ENCODE data around the gene SLCO2A1.

The SLCO2A1 gene

DNA sequence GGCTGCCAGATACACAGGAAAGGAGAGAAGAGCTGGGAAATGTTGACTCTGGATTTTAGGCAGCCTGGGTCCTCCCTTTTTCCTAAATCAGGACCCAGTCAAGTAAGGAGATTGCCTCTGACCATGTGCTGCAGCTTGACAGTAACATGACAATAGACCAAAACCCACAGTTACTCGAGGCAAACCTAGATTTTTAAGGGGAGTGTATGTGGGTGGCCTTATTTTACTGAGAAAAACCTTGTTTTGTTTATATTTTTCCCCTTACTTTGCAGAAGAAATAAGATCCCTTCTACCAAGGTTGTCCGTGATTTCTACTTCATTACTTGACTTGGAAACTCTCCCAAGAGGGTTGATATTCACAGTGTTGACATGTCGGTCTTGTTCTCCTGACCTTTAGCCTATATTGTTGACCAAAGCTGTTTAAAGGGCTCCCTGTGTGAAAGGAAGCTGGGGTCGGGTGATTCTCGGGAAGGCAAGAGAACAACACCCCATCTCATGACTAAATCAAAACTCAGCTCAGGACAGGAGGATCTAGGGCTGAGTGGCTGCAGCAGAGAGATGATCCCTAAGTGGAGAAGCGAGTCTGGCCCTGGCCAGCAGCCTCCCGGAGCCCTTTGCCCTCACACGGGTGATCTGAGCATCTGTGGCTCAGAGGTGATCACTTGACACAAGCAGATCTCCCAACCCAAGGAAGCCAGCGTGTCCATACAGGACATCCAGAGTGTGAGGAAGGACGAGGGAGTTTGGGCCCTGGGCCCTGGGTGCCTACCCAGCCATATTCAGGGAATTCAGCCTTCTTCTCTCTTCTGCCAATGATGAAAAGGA, 31.0 kb upstream of the SLCO2A1 start:
- no peak for DNase-seq

GRCh38 chr3:134059671-134060560, 30.2 kb upstream of the SLCO2A1 start:
- DNase-seq, result no peak

DNA sequence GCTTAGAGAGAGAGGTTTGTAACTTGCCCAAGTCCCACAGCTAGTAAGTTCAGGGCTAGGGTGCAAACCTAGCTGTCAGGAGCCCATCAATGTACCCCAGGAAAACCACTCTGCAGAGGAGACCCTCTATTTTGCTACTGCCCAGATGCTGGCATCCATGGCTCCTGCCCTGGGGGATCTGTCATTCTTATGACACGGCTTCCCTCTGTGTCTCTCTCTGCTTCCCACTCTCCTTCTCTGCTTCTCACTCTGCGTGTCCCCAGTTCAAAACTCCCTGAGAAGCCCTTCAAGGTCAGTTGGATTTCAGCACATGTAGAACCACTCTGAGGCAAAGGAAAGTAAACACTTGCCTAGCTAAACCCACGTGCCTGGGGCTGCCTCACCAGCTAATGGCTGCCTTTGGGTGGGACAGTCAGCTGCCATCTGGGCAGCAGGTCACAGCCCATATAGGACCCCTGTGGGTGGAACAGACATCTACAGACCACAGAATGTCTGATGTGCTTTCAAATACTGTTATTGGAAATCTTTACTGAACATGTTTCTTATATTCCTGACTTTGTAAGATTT, 29.4 kb upstream of the SLCO2A1 start:
- DNase-seq, result no peak

DNA sequence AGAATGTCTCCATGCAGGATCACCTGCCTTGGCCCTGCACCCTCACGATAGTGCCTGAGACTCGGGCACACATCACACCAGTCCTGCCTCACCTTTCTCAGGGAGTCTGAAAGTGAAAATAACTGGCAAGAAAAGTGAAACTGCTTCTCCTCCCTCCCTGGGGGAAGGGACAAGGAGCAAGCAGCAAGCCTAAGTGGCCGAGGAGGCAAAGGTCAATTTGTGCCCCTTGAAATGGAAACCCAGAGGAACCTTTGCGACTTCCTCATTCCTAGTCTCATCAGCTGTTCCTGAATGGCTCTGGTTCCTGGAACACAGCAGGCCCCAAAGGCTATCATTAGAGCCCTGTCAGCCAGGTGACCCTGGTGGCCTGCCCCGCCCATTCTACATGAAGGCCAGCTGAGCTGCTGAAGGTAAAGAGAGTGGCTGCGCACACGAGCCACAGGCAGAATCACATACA, 28.0 kb upstream of the SLCO2A1 start:
- DNase-seq, result no peak

- no peak for DNase-seq
These were observed 27.4 kb upstream of the SLCO2A1 start for GRCh38 chr3:134057006-134057653.

DNA sequence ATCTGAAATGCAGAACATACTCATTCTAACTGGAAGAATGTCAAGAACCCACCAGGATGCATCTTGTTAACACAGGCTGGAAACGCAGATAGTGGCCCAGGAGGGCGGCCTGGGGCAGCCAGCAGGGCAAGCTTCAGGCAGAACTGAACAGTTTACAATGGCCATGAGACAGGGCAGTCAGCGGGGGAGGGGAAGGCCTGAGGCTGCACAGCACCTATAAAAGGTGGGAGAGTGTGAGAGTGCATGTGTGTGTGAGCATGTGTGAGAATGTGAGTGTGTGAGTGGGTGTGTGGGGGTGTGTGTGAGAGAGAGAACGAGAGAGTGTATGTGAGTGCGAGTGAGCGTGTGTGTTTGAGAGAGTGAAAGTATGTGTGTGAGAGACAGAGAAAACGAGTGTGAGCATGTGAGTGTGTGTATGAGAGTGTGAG, 26.8 kb upstream of the SLCO2A1 start:
- no peak for DNase-seq

GRCh38 chr3:134055661-134056060, 25.9 kb upstream of the SLCO2A1 start:
- no peak for DNase-seq

DNA sequence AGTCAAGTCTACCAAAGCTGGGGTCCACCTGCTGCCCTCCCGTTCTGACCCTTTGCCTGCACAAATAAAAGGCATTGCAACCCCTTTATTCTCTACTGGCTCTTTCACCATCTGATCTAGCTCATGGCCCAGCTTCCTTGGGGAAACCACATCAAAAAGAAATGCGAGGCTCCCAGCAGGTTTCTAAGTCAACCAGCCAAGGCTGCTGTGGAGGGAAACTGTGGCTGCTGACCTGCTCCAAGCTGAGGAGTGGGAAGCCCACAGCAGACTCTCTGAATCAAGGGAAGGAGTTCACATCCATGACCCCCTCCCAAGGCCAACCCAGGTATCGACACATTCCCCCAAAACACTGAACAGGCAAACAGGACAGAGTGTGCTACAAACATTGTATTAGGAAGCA, 25.2 kb upstream of the SLCO2A1 start:
- DNase-seq, result no peak

DNA sequence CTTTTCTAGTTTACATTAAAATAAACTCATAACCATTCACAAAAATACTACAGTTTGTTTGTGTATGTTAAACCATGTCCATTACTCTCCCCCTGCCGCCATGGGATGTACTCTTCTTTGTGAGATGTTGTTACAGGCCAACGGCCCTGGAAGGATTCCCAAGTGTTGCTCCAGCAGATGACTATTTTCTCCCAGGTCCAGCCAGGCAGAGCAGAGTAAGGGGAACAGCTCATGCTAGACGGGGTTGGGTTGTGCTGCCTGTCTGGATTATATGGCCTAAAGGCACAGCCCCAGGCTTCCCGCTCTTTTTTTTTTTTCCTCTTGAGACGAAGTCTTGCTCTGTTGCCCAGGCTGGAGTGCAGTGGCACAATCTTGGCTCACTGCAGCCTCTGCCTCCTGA, 24.5 kb upstream of the SLCO2A1 start:
- DNase-seq, result no peak

DNA sequence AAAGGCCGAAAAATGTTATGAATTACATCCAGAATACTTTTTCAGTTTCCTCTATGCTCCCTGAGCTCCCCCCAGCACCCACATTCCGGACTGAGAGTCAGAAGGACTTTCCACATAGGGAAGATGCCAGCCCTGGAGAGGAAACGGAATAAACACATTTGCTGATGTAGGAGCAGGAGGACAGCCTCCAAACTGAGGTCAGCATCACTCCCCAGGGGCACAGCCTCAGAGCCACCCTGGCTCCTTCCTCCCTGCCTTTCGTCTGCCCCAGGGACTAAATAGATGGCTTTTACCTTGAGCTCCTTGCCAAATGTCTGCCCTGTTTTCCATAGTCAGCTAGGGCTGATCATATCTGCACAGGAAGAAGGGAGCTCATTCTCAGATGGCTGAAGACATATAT, 22.6 kb upstream of the SLCO2A1 start:
- no peak for DNase-seq

- DNase-seq, result no peak
These were observed 20.0 kb upstream of the SLCO2A1 start for GRCh38 chr3:134049676-134050075.

GRCh38 chr3:134048278-134048996, 18.7 kb upstream of the SLCO2A1 start:
- no peak for DNase-seq

- DNase-seq, result no peak
These were observed 14.7 kb upstream of the SLCO2A1 start for GRCh38 chr3:134044459-134044858.

GRCh38 chr3:134040066-134040465, 10.3 kb upstream of the SLCO2A1 start:
- DNase-seq, result no peak

DNA sequence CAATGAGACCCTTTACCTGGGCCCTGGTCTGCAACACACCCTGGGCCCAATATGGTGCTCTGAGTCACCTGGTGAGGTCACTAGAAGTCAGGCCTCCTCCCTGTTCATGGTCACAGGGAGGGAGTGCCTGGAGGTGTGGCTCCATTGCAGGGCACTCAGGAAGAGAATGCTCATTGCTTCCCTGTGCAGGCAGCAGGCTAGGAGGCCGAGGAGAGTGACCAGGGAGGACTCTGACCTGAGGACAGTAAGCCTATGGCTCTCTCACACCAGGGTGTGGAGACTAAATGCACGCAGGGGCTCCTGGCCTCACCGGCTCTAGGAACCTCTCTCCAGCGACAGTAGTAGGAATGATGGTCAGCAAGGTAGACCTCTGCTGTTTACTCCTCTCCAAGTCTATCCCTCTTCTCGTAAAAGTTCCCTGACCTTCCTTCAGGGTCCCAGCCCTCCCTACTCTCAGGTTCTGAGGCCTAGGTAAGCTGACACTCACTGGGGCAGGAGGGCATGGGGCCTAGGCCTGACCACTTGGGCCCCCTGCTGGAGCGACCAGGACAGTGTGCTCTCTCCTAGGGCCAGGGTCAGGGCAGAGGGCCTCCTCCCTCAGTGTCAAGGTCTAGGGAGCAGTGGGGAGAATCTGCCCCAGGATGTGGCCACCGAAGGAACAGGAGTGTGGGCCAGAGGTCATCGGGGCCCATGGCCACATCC, 9.6 kb upstream of the SLCO2A1 start:
- no peak for DNase-seq

DNA sequence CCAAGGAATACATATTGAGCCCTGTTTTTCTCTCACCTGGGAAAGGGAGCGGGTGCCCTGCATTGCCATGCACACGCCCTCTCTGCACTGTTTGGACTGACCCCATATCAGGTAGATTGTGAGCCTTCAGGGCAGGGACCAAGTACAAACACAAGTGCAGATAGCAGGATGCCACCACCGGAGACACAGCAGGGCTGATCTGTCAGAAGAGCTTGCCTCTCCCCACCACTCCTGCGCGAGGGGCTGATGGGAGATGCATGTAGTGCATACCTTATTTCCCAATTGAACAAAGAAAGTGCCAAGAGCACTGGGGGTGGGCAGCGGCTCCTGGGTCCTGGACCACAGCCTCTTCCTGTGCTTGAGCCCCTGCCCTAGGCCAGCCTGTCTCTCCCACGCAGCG, 9.0 kb upstream of the SLCO2A1 start:
- DNase-seq, result no peak

GRCh38 chr3:134038071-134038491, 8.4 kb upstream of the SLCO2A1 start:
- DNase-seq, result no peak

- DNase-seq, result no peak
These were observed 7.4 kb upstream of the SLCO2A1 start for GRCh38 chr3:134037168-134037567.

DNA sequence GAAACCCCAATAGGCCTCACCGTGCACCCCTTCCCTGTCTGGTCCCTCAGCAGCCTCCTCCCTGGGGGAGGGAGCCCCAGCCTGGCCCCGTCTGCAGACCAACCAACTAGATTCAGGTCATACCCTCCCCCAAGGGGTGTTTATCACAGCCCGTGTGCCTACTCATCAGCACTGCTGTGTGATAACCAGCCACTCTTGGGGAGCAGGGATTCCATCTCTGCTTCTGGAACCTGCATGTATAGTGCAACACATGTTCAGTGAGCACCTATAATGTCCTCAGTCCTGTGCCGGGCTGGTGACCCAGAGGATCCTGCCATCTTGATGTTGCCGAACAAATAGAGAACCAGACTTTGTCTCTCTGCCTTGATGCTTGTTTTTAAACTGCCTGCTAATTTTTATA, 6.6 kb upstream of the SLCO2A1 start:
- DNase-seq, result no peak

- no peak for DNase-seq
These were observed 6.1 kb upstream of the SLCO2A1 start for GRCh38 chr3:134035836-134036235.

DNA sequence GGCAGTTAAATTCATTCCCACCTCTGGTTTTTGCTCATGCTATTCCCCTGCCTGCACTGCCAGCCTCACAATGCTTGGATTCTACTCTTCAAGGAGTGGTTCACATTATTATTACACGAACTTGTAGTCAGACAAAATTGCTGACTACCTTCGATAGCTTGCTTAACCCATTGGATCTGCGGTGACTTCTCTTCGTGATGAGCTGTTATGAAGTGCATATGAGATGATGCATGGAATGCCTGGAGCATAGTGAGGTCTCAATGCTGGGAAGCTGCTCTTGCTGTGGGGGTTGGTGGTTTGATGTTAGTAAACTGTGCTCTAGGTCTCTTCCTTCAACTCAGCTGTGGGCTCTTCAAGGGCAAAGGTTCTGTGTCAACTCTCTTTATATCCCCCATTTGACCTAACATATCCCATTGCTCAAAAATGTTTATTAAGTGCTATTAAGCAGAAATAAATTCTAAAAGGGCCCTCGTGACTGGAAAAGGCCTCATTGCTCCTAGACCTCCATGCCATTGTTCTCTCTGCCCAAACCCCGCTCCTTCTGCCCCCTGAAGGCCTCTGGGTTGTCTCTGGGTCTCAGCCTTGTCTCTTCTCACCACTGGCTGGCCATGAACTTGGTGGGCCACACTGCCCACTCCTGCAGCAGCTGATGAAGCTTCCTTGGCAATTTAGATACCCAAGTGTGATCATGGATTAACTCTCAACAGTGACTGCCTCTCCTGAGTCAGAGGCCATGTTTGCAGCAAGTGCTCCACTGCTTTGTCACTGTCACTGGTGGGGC, 4.5 kb upstream of the SLCO2A1 start:
- DNase-seq, result no peak

Measured in CD4-positive, alpha-beta T cell treated with Interleukin-17A for 4 hours (primary cell).